Small intestine (tissue), 7 donors: ENCODE data around the gene CCS. TPM values are rescaled to one million over a fixed set of nuclear protein-coding genes. Genes with fewer than 3 reads are reported as not detected.

Experiments used
- DNase-seq, 2 donors: peaks; one replicate each; pipeline versions ENCODE4 v3.0.0 to v3.0.0-alpha.2; 2013
- FAIRE-seq: peaks from 2 replicates; lab custom pipeline; 2012; peaks lifted over from hg19 to GRCh38; lab: Jason Lieb, UNC
- H3K27ac ChIP-seq, 3 donors: one replicate each; pipeline ENCODE4 v1.5.1; 2013; ENCODE audit warnings: low read length in 2 of 3, mild to moderate bottlenecking in 2 of 3, control low read depth in 1 of 3, inconsistent platforms in 1 of 3, low read depth in 1 of 3, moderate library complexity in 1 of 3
- H3K27me3 ChIP-seq, 3 donors: one replicate each; pipeline ENCODE4 v1.6.1; 2013; ENCODE audit warnings: low read length in 3 of 3, inconsistent platforms in 1 of 3; ENCODE audit not compliant: control insufficient read depth in 3 of 3, insufficient read depth in 3 of 3
- H3K36me3 ChIP-seq, 3 donors: one replicate each; pipeline ENCODE4 v1.6.1; 2013; ENCODE audit warnings: low read length in 3 of 3, inconsistent platforms in 1 of 3, low read depth in 1 of 3, mild to moderate bottlenecking in 1 of 3, moderate library complexity in 1 of 3; ENCODE audit not compliant: control insufficient read depth in 3 of 3, insufficient read depth in 2 of 3
- H3K4me1 ChIP-seq, 3 donors: one replicate each; pipeline ENCODE4 v1.6.1; 2013; ENCODE audit warnings: low read length in 2 of 3, inconsistent platforms in 1 of 3, low read depth in 1 of 3, mild to moderate bottlenecking in 1 of 3, moderate library complexity in 1 of 3; ENCODE audit not compliant: control insufficient read depth in 3 of 3, insufficient read depth in 2 of 3
- H3K4me3 ChIP-seq, 3 donors: one replicate each; pipeline ENCODE4 v1.5.1; 2013; ENCODE audit warnings: low read length in 3 of 3, control low read depth in 1 of 3, inconsistent platforms in 1 of 3, low read depth in 1 of 3, mild to moderate bottlenecking in 1 of 3, moderate library complexity in 1 of 3
- H3K9me3 ChIP-seq, 2 donors: one replicate each; pipeline ENCODE4 v1.6.1; 2013; ENCODE audit warnings: low read depth in 1 of 2, low read length in 1 of 2; ENCODE audit not compliant: control insufficient read depth in 2 of 2, insufficient read depth in 1 of 2
- WGBS, 3 donors: extraction: QIAGEN DNeasy Blood & Tissue Kit; methylation state at CpG; one replicate each; pipeline ENCODE4 v1.1.7; 2013; 5-methylcytosine and 5-hydroxymethylcytosine counted together
- polyA plus RNA-seq, 4 donors: library from polyadenylated mRNA; stranded (reverse) in 3 of 4; unstranded in 1 of 4; fragments of 200-250 nt in 3 of 4; fragments of 120-200 nt in 1 of 4; gene quantifications; one replicate each; pipeline versions ENCODE4 v1.2.1 to v1.2.3, GENCODE V29; 2013
- donor health status: healthy with polysubstance abuse.
- donor health status: control.
- donor health status: control.
- donor health status: Bipolar disorder and iron deficiency.
- donor health status: healthy.

The CCS gene
- polyA plus RNA-seq, 4 donors, result 35.0 to 100.0 (median 66.6) TPM

DNA sequence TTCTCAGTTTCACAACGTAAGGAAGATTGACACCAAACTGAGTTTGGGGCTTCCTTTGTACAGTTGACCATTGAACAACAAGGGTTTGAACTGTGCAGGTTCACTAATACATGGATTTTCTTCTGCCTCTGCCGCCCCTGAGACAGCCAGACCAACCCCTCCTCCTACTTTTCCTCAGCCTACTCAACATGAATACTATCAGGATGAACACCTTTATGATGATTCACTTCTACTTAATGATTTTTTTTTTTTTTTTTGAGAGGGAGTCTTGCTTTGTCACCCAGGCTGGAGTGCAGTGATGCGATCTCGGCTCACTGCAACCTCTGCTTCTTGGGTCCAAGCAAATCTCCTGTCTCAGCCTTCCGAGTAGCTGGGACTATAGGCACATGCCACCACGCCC lies 60.1 kb downstream of the CCS start:
- H3K27ac ChIP-seq, result no peak overlapping the region
- no peak for FAIRE-seq
- H3K27me3 ChIP-seq, result no peaks in the 10 kb centered on the region
- peaks cover 3 to 79% (median 5%) of the 10 kb centered on the region in 3 donors for H3K36me3 ChIP-seq
- WGBS, 3 donors, result 89 to 95% (median 91%) methylated on average over 6 of the region's 6 CpGs
- DNase-seq, result no peak
- H3K9me3 ChIP-seq, result no peaks in the 10 kb centered on the region
- H3K4me3 ChIP-seq, result no peak overlapping the region
- H3K4me1 ChIP-seq, result no peaks in the 10 kb centered on the region

Other genes starting within 250 kb of the CCS start
- 10 to 100 TPM; 33.5 to 77.5 (median 72.7) TPM for gene BRMS1, start 248.1 kb upstream of the CCS start, polyA plus RNA-seq
- gene B4GAT1, start 245.6 kb upstream of the CCS start, polyA plus RNA-seq, result 10 to 100 TPM; 12.2 to 28.0 (median 20.8) TPM
- gene SLC29A2, start 221.4 kb upstream of the CCS start, polyA plus RNA-seq, result 10 to 100 TPM in 2 of 4 donors, 1 to 10 TPM in 1, under 1 TPM in 1; 0.89 to 16.2 (median 6.7) TPM
- under 1 TPM in 2 of 4 donors, not detected in 2; 0.10 to 0.15 TPM for gene NPAS4, start 172.2 kb upstream of the CCS start, polyA plus RNA-seq
- gene MRPL11, start 154.3 kb upstream of the CCS start, polyA plus RNA-seq, result 100 to 1,000 TPM in 1 of 4 donors, 10 to 100 TPM in 3; 57.0 to 118 (median 64.1) TPM
- 1 to 10 TPM; 3.1 to 5.0 (median 4.6) TPM for gene PELI3, start 126.3 kb upstream of the CCS start, polyA plus RNA-seq
- gene DPP3, start 112.8 kb upstream of the CCS start, polyA plus RNA-seq, result 10 to 100 TPM; 25.3 to 67.7 (median 37.4) TPM
- 10 to 100 TPM in 2 of 4 donors, 1 to 10 TPM in 2; 3.8 to 37.1 (median 7.9) TPM for gene BBS1, start 82.5 kb upstream of the CCS start, polyA plus RNA-seq
- 10 to 100 TPM in 1 of 4 donors, 1 to 10 TPM in 3; 3.1 to 11.0 (median 5.5) TPM for gene ZDHHC24, start 47.1 kb upstream of the CCS start, polyA plus RNA-seq
- gene ACTN3, start 46.3 kb upstream of the CCS start, polyA plus RNA-seq, result under 1 TPM in 2 of 4 donors, not detected in 2; 0.01 to 0.19 TPM
- 10 to 100 TPM in 2 of 4 donors, 1 to 10 TPM in 1, under 1 TPM in 1; 0.67 to 21.0 (median 7.8) TPM for gene CTSF, start 24.6 kb upstream of the CCS start, polyA plus RNA-seq
- gene CCDC87, start 122 bp upstream of the CCS start, polyA plus RNA-seq, result under 1 TPM in 3 of 4 donors, not detected in 1; 0.09 to 0.22 (median 0.21) TPM
- 10 to 100 TPM; 17.0 to 63.4 (median 32.6) TPM for gene RBM14, start 23.4 kb downstream of the CCS start, polyA plus RNA-seq
- 100 to 1,000 TPM in 2 of 4 donors, 10 to 100 TPM in 2; 86.1 to 141 (median 94.4) TPM for gene RBM4, start 45.5 kb downstream of the CCS start, polyA plus RNA-seq
- 10 to 100 TPM in 2 of 4 donors, 1 to 10 TPM in 2; 7.0 to 35.9 (median 11.3) TPM for gene RBM4B, start 84.7 kb downstream of the CCS start, polyA plus RNA-seq
- gene SPTBN2, start 136.0 kb downstream of the CCS start, polyA plus RNA-seq, result 1 to 10 TPM in 3 of 4 donors, under 1 TPM in 1; 0.27 to 5.0 (median 2.8) TPM